IMR-90 (cell line): ENCODE data around the gene CHML. TPM values are rescaled to one million over a fixed set of nuclear protein-coding genes. Genes with fewer than 3 reads are reported as not detected.

Source experiments
- ATAC-seq: fragments of 200-7000 bp; cut with Tn5 transposase; 2 replicates; pipeline ENCODE4 v1.9.1; 2020; ENCODE audit warnings: low read depth, mild to moderate bottlenecking, moderate library complexity
- BruUV-seq: library from RNA; stranded (reverse); fragments of 400-500 nt; replicated peaks from 2 replicates; lab custom pipeline; 2021; lab: Mats Ljungman, UMichigan
- CTCF ChIA-PET: fragments of 300-600 bp; formaldehyde crosslinking; extraction: SDS; loops from one replicate; lab custom pipeline; 2021; ENCODE audit warnings: antibody characterized with exemption; lab: Yijun Ruan, JAX
- POLR2A ChIA-PET: fragments of 300-600 bp; sonication (Branson Sonifier 250); formaldehyde crosslinking; loops from one replicate; lab custom pipeline; 2022; ENCODE audit warnings: antibody characterized with exemption; ENCODE audit not compliant: unreplicated experiment; lab: Charles Lee
- DNase-seq: peaks from one replicate; pipeline ENCODE4 v3.0.0; 2013
- H2AFZ ChIP-seq: replicated peaks from 2 replicates; pipeline ENCODE3; 2013; ENCODE audit warnings: low read length, mild to moderate bottlenecking; ENCODE audit not compliant: poor library complexity
- H2AK5ac ChIP-seq: 2 replicates; pipeline ENCODE4 v1.6.1; 2013; ENCODE audit warnings: low read depth, low read length, inconsistent platforms
- H2AK9ac ChIP-seq: replicated peaks from 2 replicates; pipeline ENCODE3; 2013; ENCODE audit warnings: mild to moderate bottlenecking, low read depth, low read length, moderate library complexity; ENCODE audit not compliant: poor library complexity
- H2BK120ac ChIP-seq: 2 replicates; pipeline ENCODE4 v1.6.1; 2013; ENCODE audit warnings: low read depth, low read length, inconsistent platforms
- H2BK15ac ChIP-seq: 3 replicates; pipeline ENCODE4 v1.6.1; 2013; ENCODE audit warnings: low read depth, low read length, inconsistent platforms
- H2BK20ac ChIP-seq: 2 replicates; pipeline ENCODE4 v1.6.1; 2013; ENCODE audit warnings: low read depth, mild to moderate bottlenecking, inconsistent platforms, low read length, moderate library complexity
- H2BK5ac ChIP-seq: 2 replicates; pipeline ENCODE4 v1.6.1; 2013; ENCODE audit warnings: mild to moderate bottlenecking, low read depth, low read length, inconsistent platforms; ENCODE audit not compliant: poor library complexity, severe bottlenecking
- H3K14ac ChIP-seq: replicated peaks from 2 replicates; pipeline ENCODE4 v1.6.1; 2013; ENCODE audit warnings: low read depth, low read length, inconsistent platforms
- H3K18ac ChIP-seq: 2 replicates; pipeline ENCODE4 v1.6.1; 2013; ENCODE audit warnings: low read depth, low read length, control low read depth
- H3K23ac ChIP-seq: 2 replicates; pipeline ENCODE4 v1.6.1; 2013; ENCODE audit warnings: low read depth, low read length, inconsistent platforms
- H3K27ac ChIP-seq: 2 replicates; pipeline ENCODE4 v1.5.1; 2013; ENCODE audit warnings: mild to moderate bottlenecking, control low read depth, low read length; ENCODE audit not compliant: insufficient read depth
- H3K27me3 ChIP-seq: 2 replicates; pipeline ENCODE4 v1.6.1; 2013; ENCODE audit warnings: low read length; ENCODE audit not compliant: control insufficient read depth, insufficient read depth
- H3K36me3 ChIP-seq: 2 replicates; pipeline ENCODE4 v1.6.1; 2013; ENCODE audit warnings: low read length, mixed read lengths; ENCODE audit not compliant: control insufficient read depth, insufficient read depth
- H3K4ac ChIP-seq: 2 replicates; pipeline ENCODE4 v1.6.1; 2013; ENCODE audit warnings: low read depth, low read length, inconsistent platforms
- H3K4me1 ChIP-seq: 2 replicates; pipeline ENCODE4 v1.6.1; 2013; ENCODE audit warnings: low read length, mixed read lengths; ENCODE audit not compliant: control insufficient read depth, insufficient read depth
- H3K4me2 ChIP-seq: 2 replicates; pipeline ENCODE4 v1.6.1; 2013; ENCODE audit warnings: low read depth, mild to moderate bottlenecking, control low read depth, low read length, moderate library complexity
- H3K4me3 ChIP-seq: 2 replicates; pipeline ENCODE4 v1.5.1; 2013; ENCODE audit warnings: low read depth, mild to moderate bottlenecking, control low read depth, low read length, moderate library complexity; ENCODE audit not compliant: insufficient read depth
- H3K56ac ChIP-seq: 2 replicates; pipeline ENCODE4 v1.6.1; 2013; ENCODE audit warnings: low read length, inconsistent platforms; ENCODE audit not compliant: insufficient read depth; ENCODE audit errors: extremely low read depth
- H3K79me1 ChIP-seq, 2 experiments: 2 replicates each; pipeline ENCODE4 v1.6.1; 2013; ENCODE audit warnings: low read length in 2 of 2, inconsistent platforms in 1 of 2, low read depth in 1 of 2
- H3K9ac ChIP-seq: 2 replicates; pipeline ENCODE4 v1.6.1; 2013; ENCODE audit warnings: low read depth, low read length, control low read depth
- H3K9me1 ChIP-seq: 2 replicates; pipeline ENCODE4 v1.6.1; 2013; ENCODE audit warnings: low read length, inconsistent platforms; ENCODE audit not compliant: insufficient read depth
- H3K9me3 ChIP-seq: 2 replicates; pipeline ENCODE4 v1.6.1; 2013; ENCODE audit warnings: low read length; ENCODE audit not compliant: control insufficient read depth, insufficient read depth
- H4K20me1 ChIP-seq: 2 replicates; pipeline ENCODE4 v1.6.1; 2013; ENCODE audit warnings: low read length, inconsistent platforms; ENCODE audit not compliant: insufficient read depth
- H4K5ac ChIP-seq: 2 replicates; pipeline ENCODE4 v1.6.1; 2013; ENCODE audit warnings: mild to moderate bottlenecking, low read depth, low read length, control low read depth
- H4K8ac ChIP-seq, 2 experiments: 2 replicates each; pipeline ENCODE4 v1.6.1; 2013; ENCODE audit warnings: low read depth in 2 of 2, low read length in 2 of 2, control low read depth in 1 of 2, inconsistent platforms in 1 of 2
- H4K91ac ChIP-seq: 2 replicates; pipeline ENCODE4 v1.6.1; 2013; ENCODE audit warnings: low read depth, low read length, inconsistent platforms; ENCODE audit not compliant: insufficient read depth
- BHLHE40 ChIP-seq: fragments of 150-350 bp; IDR thresholded peaks from 2 replicates; pipeline ENCODE4 v1.6.1; 2016; ENCODE audit warnings: mild to moderate bottlenecking, low read depth, low read length
- CEBPB ChIP-seq: IDR thresholded peaks from 2 replicates; pipeline ENCODE4 v1.6.1; 2012; ENCODE audit warnings: low read depth, low read length, improper control_type of control experiment
- CHD1 ChIP-seq: IDR thresholded peaks from 2 replicates; pipeline ENCODE4 v1.6.1; 2012; ENCODE audit warnings: low read depth, low read length, improper control_type of control experiment
- FOS ChIP-seq: fragments of 150-350 bp; IDR thresholded peaks from 2 replicates; pipeline ENCODE4 v1.6.1; 2016; ENCODE audit warnings: low read depth, low read length
- MAFK ChIP-seq: IDR thresholded peaks from 2 replicates; pipeline ENCODE4 v1.6.1; 2012; ENCODE audit warnings: low read depth, low read length, improper control_type of control experiment
- MAZ ChIP-seq: IDR thresholded peaks from 2 replicates; pipeline ENCODE4 v1.6.1; 2012; ENCODE audit warnings: low read depth, mild to moderate bottlenecking, low read length, improper control_type of control experiment, moderate library complexity, borderline replicate concordance
- MXI1 ChIP-seq: IDR thresholded peaks from 2 replicates; pipeline ENCODE4 v1.6.1; 2012; ENCODE audit warnings: low read depth, mild to moderate bottlenecking, low read length, moderate library complexity, borderline replicate concordance
- NFE2L2 ChIP-seq: fragments of 150-350 bp; IDR thresholded peaks from 2 replicates; pipeline ENCODE4 v1.6.1; 2016; ENCODE audit warnings: low read depth, mild to moderate bottlenecking, low read length
- POLR2A ChIP-seq: IDR thresholded peaks from 2 replicates; pipeline ENCODE4 v1.6.1; 2012; ENCODE audit warnings: mild to moderate bottlenecking, low read depth, low read length
- RAD21 ChIP-seq: IDR thresholded peaks from 2 replicates; pipeline ENCODE4 v1.6.1; 2012; ENCODE audit warnings: low read length, improper control_type of control experiment
- RCOR1 ChIP-seq: IDR thresholded peaks from 2 replicates; pipeline ENCODE4 v1.6.1; 2012; ENCODE audit warnings: mild to moderate bottlenecking, low read length, improper control_type of control experiment; ENCODE audit not compliant: insufficient replicate concordance
- RFX5 ChIP-seq: IDR thresholded peaks from 2 replicates; pipeline ENCODE4 v1.8.0; 2012; ENCODE audit warnings: low read depth, mild to moderate bottlenecking, low read length, moderate library complexity
- SMC3 ChIP-seq: fragments of 150-350 bp; IDR thresholded peaks from 2 replicates; pipeline ENCODE4 v1.6.1; 2016; ENCODE audit warnings: low read depth, mild to moderate bottlenecking, antibody characterized with exemption, low read length, moderate library complexity
- WGBS, 2 experiments: methylation state at CpG; one replicate each; pipeline versions ENCODE4 v1.1.5 to v1.1.7; 2013; ENCODE audit warnings: missing lambda C conversion rate in 2 of 2; ENCODE audit not compliant: insufficient read length in 1 of 2; ENCODE audit errors: extremely low coverage in 2 of 2; 5-methylcytosine and 5-hydroxymethylcytosine counted together
- dilution Hi-C: fragments of 300-500 bp; cut with HindIII; formaldehyde crosslinking; loops from one replicate; pipeline ENCODE4 v1.14.3; 2018; ENCODE audit warnings: low sequenced_read_pairs; ENCODE audit not compliant: unreplicated experiment
- in situ Hi-C: fragments of 300-500 bp; cut with MboI; formaldehyde crosslinking; loops from 3 replicates; pipeline ENCODE4 v1.14.3; 2019; ENCODE audit warnings: low sequenced_read_pairs, inconsistent platforms, mixed read lengths
- intact Hi-C: fragments of 100-400 bp; cut with micrococcal nuclease; formaldehyde crosslinking; loops from 2 replicates; pipeline ENCODE4 v1.10.0; 2022
- polyA plus RNA-seq, 3 experiments: library from polyadenylated mRNA; depleted of rRNA; stranded (reverse); fragments of >200 nt; gene quantifications; 2 replicates each; pipeline ENCODE4 v1.2.3, GENCODE V29; 2012; ENCODE audit warnings: low replicate concordance in 1 of 3
- total RNA-seq: library from RNA; depleted of rRNA; stranded (reverse); fragments of >200 nt; gene quantifications from 2 replicates; pipeline ENCODE4 v1.2.3, GENCODE V29; 2012
- TF ChIP-seq, protein P1 (sequence below): fragments of 150-350 bp; IDR thresholded peaks from 2 replicates; pipeline ENCODE4 v1.6.1; 2017; ENCODE audit warnings: mild to moderate bottlenecking, antibody characterized with exemption, low read length, low read depth
- TF ChIP-seq, protein P2 (sequence below): conservative IDR thresholded peaks from 2 replicates; pipeline ENCODE4 v1.5.1; 2012; ENCODE audit warnings: mild to moderate bottlenecking, low read depth, low read length, improper control_type of control experiment
- TF ChIP-seq, protein P3 (sequence below): fragments of 150-350 bp; IDR thresholded peaks from 2 replicates; pipeline ENCODE4 v1.6.1; 2016; ENCODE audit warnings: low read depth, mild to moderate bottlenecking, low read length, moderate library complexity, borderline replicate concordance

The CHML gene
- total and polyA plus RNA-seq, 2 of the 4 experiments (the other 2 are of a cell fraction), result 5.3 to 25.6 TPM

DNA sequence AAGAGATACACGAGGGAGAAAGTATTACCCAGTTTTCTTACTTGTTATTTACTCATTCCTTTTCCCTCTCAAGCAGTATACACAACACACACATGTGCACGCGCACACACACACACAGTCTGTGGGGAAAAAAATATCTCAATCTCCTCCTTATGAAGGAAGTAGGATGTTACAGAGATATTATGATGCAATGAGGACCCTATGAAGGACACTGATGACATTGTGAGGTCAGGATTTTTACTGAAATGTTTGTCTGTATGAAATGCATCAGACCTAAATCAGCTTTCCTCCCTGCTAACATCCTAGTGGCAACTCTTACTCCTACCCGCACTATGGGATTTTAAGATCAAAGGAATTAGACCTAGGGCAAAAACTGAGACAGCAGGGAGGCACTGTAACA, 11.8 kb upstream of the CHML start, which contains the start of gene WDR64:
Gene WDR64 (plus strand): TSS at position 270 of the 400 bp plus-strand sequence. CDS start 204 bp downstream, outside the sequence.
- no peaks in the 10 kb centered on the region for H3K36me3 ChIP-seq
- no peaks in the 10 kb centered on the region; the same call in 1 of the 2 replicates for H3K9me3 ChIP-seq
- no peaks in the 10 kb centered on the region for H3K9me1 ChIP-seq
- ChIA-PET CTCF (no interaction called here), POLR2A (no interaction called here)
- H3K18ac ChIP-seq, result no peak within 1 kb of the TSS
- WGBS, 2 experiments, result no CpG with 5 or more reads among the region's 4 CpGs
- no peak within 1 kb of the TSS for H4K91ac ChIP-seq
- no TSS peak for BruUV-seq
- no peak within 1 kb of the TSS for H2BK5ac ChIP-seq
- H3K23ac ChIP-seq, result no peak within 1 kb of the TSS
- H2BK15ac ChIP-seq, result no peak within 1 kb of the TSS
- no peaks in the 10 kb centered on the region for H3K4me1 ChIP-seq
- H2BK120ac ChIP-seq, result no peak within 1 kb of the TSS
- in situ Hi-C loops, result no loop called here
- H3K56ac ChIP-seq, result no peak within 1 kb of the TSS
- H3K79me1 ChIP-seq, result no peaks in the 10 kb centered on the region
- no peak within 1 kb of the TSS for H2AK5ac ChIP-seq
- H4K8ac ChIP-seq, result no peak within 1 kb of the TSS
- no peak within 1 kb of the TSS for H3K4me2 ChIP-seq
- no peak within 1 kb of the TSS for H4K5ac ChIP-seq
- intact Hi-C loops, result no loop called here
- H3K9ac ChIP-seq, result no peak within 1 kb of the TSS
- peaks cover 2% of the 10 kb centered on the region for H3K27me3 ChIP-seq
- DNase-seq, result no peak
- no peaks in the 10 kb centered on the region for H4K20me1 ChIP-seq
- dilution Hi-C loops, result no loop called here
- no peak for ATAC-seq
- TF ChIP-seq CHD1, result no peak
- TF ChIP-seq, protein P1, sequence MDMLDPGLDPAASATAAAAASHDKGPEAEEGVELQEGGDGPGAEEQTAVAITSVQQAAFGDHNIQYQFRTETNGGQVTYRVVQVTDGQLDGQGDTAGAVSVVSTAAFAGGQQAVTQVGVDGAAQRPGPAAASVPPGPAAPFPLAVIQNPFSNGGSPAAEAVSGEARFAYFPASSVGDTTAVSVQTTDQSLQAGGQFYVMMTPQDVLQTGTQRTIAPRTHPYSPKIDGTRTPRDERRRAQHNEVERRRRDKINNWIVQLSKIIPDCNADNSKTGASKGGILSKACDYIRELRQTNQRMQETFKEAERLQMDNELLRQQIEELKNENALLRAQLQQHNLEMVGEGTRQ, result no peak
- no peak for TF ChIP-seq BHLHE40
- TF ChIP-seq RFX5, result no peak
- TF ChIP-seq, protein P2, sequence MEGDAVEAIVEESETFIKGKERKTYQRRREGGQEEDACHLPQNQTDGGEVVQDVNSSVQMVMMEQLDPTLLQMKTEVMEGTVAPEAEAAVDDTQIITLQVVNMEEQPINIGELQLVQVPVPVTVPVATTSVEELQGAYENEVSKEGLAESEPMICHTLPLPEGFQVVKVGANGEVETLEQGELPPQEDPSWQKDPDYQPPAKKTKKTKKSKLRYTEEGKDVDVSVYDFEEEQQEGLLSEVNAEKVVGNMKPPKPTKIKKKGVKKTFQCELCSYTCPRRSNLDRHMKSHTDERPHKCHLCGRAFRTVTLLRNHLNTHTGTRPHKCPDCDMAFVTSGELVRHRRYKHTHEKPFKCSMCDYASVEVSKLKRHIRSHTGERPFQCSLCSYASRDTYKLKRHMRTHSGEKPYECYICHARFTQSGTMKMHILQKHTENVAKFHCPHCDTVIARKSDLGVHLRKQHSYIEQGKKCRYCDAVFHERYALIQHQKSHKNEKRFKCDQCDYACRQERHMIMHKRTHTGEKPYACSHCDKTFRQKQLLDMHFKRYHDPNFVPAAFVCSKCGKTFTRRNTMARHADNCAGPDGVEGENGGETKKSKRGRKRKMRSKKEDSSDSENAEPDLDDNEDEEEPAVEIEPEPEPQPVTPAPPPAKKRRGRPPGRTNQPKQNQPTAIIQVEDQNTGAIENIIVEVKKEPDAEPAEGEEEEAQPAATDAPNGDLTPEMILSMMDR, result no peak
- TF ChIP-seq, protein P3, sequence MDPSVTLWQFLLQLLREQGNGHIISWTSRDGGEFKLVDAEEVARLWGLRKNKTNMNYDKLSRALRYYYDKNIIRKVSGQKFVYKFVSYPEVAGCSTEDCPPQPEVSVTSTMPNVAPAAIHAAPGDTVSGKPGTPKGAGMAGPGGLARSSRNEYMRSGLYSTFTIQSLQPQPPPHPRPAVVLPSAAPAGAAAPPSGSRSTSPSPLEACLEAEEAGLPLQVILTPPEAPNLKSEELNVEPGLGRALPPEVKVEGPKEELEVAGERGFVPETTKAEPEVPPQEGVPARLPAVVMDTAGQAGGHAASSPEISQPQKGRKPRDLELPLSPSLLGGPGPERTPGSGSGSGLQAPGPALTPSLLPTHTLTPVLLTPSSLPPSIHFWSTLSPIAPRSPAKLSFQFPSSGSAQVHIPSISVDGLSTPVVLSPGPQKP, result no peak
- TF ChIP-seq POLR2A, result no peak
- TF ChIP-seq SMC3, result no peak
- TF ChIP-seq MAZ, result no peak
- TF ChIP-seq MAFK, result no peak
- no peak for TF ChIP-seq MXI1
- no peak for TF ChIP-seq RCOR1
- no peak for TF ChIP-seq FOS
- TF ChIP-seq CEBPB, result no peak
- TF ChIP-seq NFE2L2, result no peak
- TF ChIP-seq RAD21, result no peak
- no peak within 1 kb of the TSS for H3K4ac ChIP-seq
- H2AK9ac ChIP-seq, result no peak within 1 kb of the TSS
- no peak within 1 kb of the TSS for H3K4me3 ChIP-seq
- H3K14ac ChIP-seq, result no peak within 1 kb of the TSS
- no peak within 1 kb of the TSS for H2BK20ac ChIP-seq
- no peak within 1 kb of the TSS for H3K27ac ChIP-seq
- no peak within 1 kb of the TSS for H2AFZ ChIP-seq
